Cardiac fibroblast (primary cell): ENCODE results near the gene SAMD13.

ENCODE experiments used
- DNase-seq, 2 donors: peaks; one replicate each; pipeline versions ENCODE4 v3.0.0 to v3.0.0-alpha.2; 2010; ENCODE audit warnings: low read depth in 2 of 2
- H3K4me3 ChIP-seq, 2 donors: replicated peaks in 1 of 2; 1 replicate in 1 of 2; 2 replicates in 1 of 2; pipeline ENCODE4 v1.5.1; 2011; ENCODE audit warnings: low read depth in 2 of 2, low read length in 2 of 2, mild to moderate bottlenecking in 2 of 2, moderate library complexity in 1 of 2
- CTCF ChIP-seq: IDR thresholded peaks from one replicate; pipeline ENCODE4 v1.5.1; 2011; ENCODE audit warnings: low read depth, mild to moderate bottlenecking, low read length, inconsistent platforms

Gene SAMD13

GRCh38 chr1:84300501-84300900, 1.0 kb upstream of the SAMD13 start:
- no peak for TF ChIP-seq CTCF
- DNase-seq: no peak
- no peak overlapping the region for H3K4me3 ChIP-seq

GRCh38 chr1:84301785-84302385, 377 bp downstream of the SAMD13 start:
- H3K4me3 ChIP-seq: no peak overlapping the region
- TF ChIP-seq CTCF: no peak
- peak in 1 of 2 donors; percentile 2 for DNase-seq

GRCh38 chr1:84303314-84303830, 1.9 kb downstream of the SAMD13 start:
- DNase-seq: peak in 1 of 2 donors; percentile 3
- no peak for TF ChIP-seq CTCF
- H3K4me3 ChIP-seq: peak overlapping the region; percentile 12 to 19

GRCh38 chr1:84307398-84307797, 5.9 kb downstream of the SAMD13 start:
- H3K4me3 ChIP-seq: no peak overlapping the region
- TF ChIP-seq CTCF: no peak
- DNase-seq: no peak

- TF ChIP-seq CTCF: no peak
- no peak for DNase-seq
- H3K4me3 ChIP-seq: no peak overlapping the region
Measured at GRCh38 chr1:84311296-84311695, 9.8 kb downstream of the SAMD13 start.

GRCh38 chr1:84319662-84320061, 18.2 kb downstream of the SAMD13 start:
- no peak for TF ChIP-seq CTCF
- no peak overlapping the region for H3K4me3 ChIP-seq
- DNase-seq: no peak

GRCh38 chr1:84327830-84328229, 26.3 kb downstream of the SAMD13 start:
- no peak overlapping the region for H3K4me3 ChIP-seq
- DNase-seq: no peak
- no peak for TF ChIP-seq CTCF
